H9 (cell line): ENCODE results near the gene VSTM4. TPM values are rescaled to one million over a fixed set of nuclear protein-coding genes. Genes with fewer than 3 reads are reported as not detected.

ENCODE experiments used
- DNase-seq: peaks from one replicate; pipeline ENCODE4 v3.0.0-alpha.2; 2017
- H2AFZ ChIP-seq: one replicate; pipeline ENCODE4 v1.6.1; 2013; ENCODE audit warnings: mild to moderate bottlenecking, low read length, control low read depth, moderate library complexity
- H2AK5ac ChIP-seq: 2 replicates; pipeline ENCODE4 v1.6.1; 2013; ENCODE audit warnings: low read length, control low read depth, mixed read lengths; ENCODE audit not compliant: insufficient read length
- H2BK120ac ChIP-seq: one replicate; pipeline ENCODE4 v1.6.1; 2013; ENCODE audit warnings: low read depth, mild to moderate bottlenecking, low read length, control low read depth, inconsistent platforms; ENCODE audit not compliant: poor library complexity, severe bottlenecking
- H2BK12ac ChIP-seq: 2 replicates; pipeline ENCODE4 v1.6.1; 2013; ENCODE audit warnings: low read length, control low read depth, mixed read lengths, low read depth; ENCODE audit not compliant: insufficient read length
- H2BK15ac ChIP-seq: 2 replicates; pipeline ENCODE4 v1.6.1; 2013; ENCODE audit warnings: low read depth, low read length, control low read depth
- H2BK20ac ChIP-seq: one replicate; pipeline ENCODE4 v1.6.1; 2013; ENCODE audit warnings: low read depth, mild to moderate bottlenecking, low read length, control low read depth, inconsistent platforms; ENCODE audit not compliant: poor library complexity, severe bottlenecking
- H2BK5ac ChIP-seq: 2 replicates; pipeline ENCODE4 v1.6.1; 2013; ENCODE audit warnings: low read length, control low read depth, mixed read lengths; ENCODE audit not compliant: insufficient read length
- H3K14ac ChIP-seq: 2 replicates; pipeline ENCODE4 v1.6.1; 2013; ENCODE audit warnings: low read length, control low read depth; ENCODE audit not compliant: insufficient read depth
- H3K18ac ChIP-seq: 2 replicates; pipeline ENCODE4 v1.6.1; 2013; ENCODE audit warnings: low read depth, mild to moderate bottlenecking, mixed read lengths, low read length, control low read depth; ENCODE audit not compliant: insufficient read length
- H3K23ac ChIP-seq: 2 replicates; pipeline ENCODE4 v1.6.1; 2013; ENCODE audit warnings: low read length, control low read depth, mixed read lengths, low read depth; ENCODE audit not compliant: insufficient read length
- H3K23me2 ChIP-seq: 2 replicates; pipeline ENCODE4 v1.6.1; 2013; ENCODE audit warnings: low read depth, mild to moderate bottlenecking, mixed read lengths, low read length, control low read depth; ENCODE audit not compliant: insufficient read length, poor library complexity, severe bottlenecking
- H3K27ac ChIP-seq: 2 replicates; pipeline ENCODE4 v1.5.1; 2013; ENCODE audit warnings: low read length, control low read depth, mixed read lengths, low read depth; ENCODE audit not compliant: insufficient read length
- H3K27me3 ChIP-seq: 2 replicates; pipeline ENCODE4 v1.6.1; 2013; ENCODE audit warnings: low read length, control low read depth, inconsistent platforms; ENCODE audit not compliant: insufficient read depth
- H3K4ac ChIP-seq: 2 replicates; pipeline ENCODE4 v1.6.1; 2013; ENCODE audit warnings: low read depth, mild to moderate bottlenecking, control low read depth, inconsistent platforms, low read length, moderate library complexity
- H3K4me1 ChIP-seq: 2 replicates; pipeline ENCODE4 v1.6.1; 2013; ENCODE audit warnings: low read length, control low read depth, inconsistent platforms; ENCODE audit not compliant: insufficient read depth
- H3K4me2 ChIP-seq: 2 replicates; pipeline ENCODE4 v1.6.1; 2013; ENCODE audit warnings: low read length, control low read depth, mixed read lengths; ENCODE audit not compliant: insufficient read length, insufficient read depth
- H3K56ac ChIP-seq: 2 replicates; pipeline ENCODE4 v1.6.1; 2013; ENCODE audit warnings: low read depth, mild to moderate bottlenecking, mixed read lengths, low read length, control low read depth; ENCODE audit not compliant: insufficient read length
- H3K79me1 ChIP-seq: 2 replicates; pipeline ENCODE4 v1.6.1; 2013; ENCODE audit warnings: low read depth, mild to moderate bottlenecking, moderate library complexity, low read length, control low read depth, inconsistent platforms; ENCODE audit not compliant: insufficient read depth, poor library complexity, severe bottlenecking
- H3K79me2 ChIP-seq: 2 replicates; pipeline ENCODE4 v1.6.1; 2013; ENCODE audit warnings: low read length, control low read depth, inconsistent platforms; ENCODE audit not compliant: insufficient read depth
- H3K9ac ChIP-seq: 2 replicates; pipeline ENCODE4 v1.6.1; 2013; ENCODE audit warnings: low read length, control low read depth, mixed read lengths; ENCODE audit not compliant: insufficient read length; ENCODE audit errors: extremely low read depth
- H3K9me3 ChIP-seq: one replicate; pipeline ENCODE4 v1.6.1; 2013; ENCODE audit warnings: low read depth, low read length, inconsistent platforms; ENCODE audit not compliant: control insufficient read depth
- H3T11ph ChIP-seq: one replicate; pipeline ENCODE4 v1.6.1; 2013; ENCODE audit warnings: mild to moderate bottlenecking, low read length, control low read depth, inconsistent platforms
- H4K20me1 ChIP-seq: one replicate; pipeline ENCODE4 v1.6.1; 2013; ENCODE audit not compliant: control insufficient read depth, insufficient read length, insufficient read depth
- H4K5ac ChIP-seq: 2 replicates; pipeline ENCODE4 v1.6.1; 2013; ENCODE audit warnings: low read depth, mild to moderate bottlenecking, mixed read lengths, low read length, control low read depth; ENCODE audit not compliant: insufficient read length
- H4K8ac ChIP-seq: replicated peaks from 2 replicates; pipeline ENCODE4 v1.6.1; 2013; ENCODE audit warnings: low read length, control low read depth, mixed read lengths, low read depth; ENCODE audit not compliant: insufficient read length
- H4K91ac ChIP-seq: 2 replicates; pipeline ENCODE4 v1.6.1; 2013; ENCODE audit warnings: low read depth, mild to moderate bottlenecking, moderate library complexity, mixed read lengths, low read length, control low read depth; ENCODE audit not compliant: insufficient read length
- H3K27ac Mint-ChIP-seq, 3 experiments: 2 replicates in 2 of 3; 3 replicates in 1 of 3; pipeline ENCODE4 v1.8.0; 2020 to 2021; ENCODE audit warnings: mixed read lengths in 3 of 3, mild to moderate bottlenecking in 1 of 3, moderate library complexity in 1 of 3
- H3K27me3 Mint-ChIP-seq: 2 replicates; pipeline ENCODE4 v1.8.0; 2021; ENCODE audit warnings: low read depth, mild to moderate bottlenecking, moderate library complexity, mixed read lengths
- H3K36me3 Mint-ChIP-seq, 3 experiments: 2 replicates in 2 of 3; 3 replicates in 1 of 3; pipeline ENCODE4 v1.8.0; 2020 to 2021; ENCODE audit warnings: low read depth in 3 of 3, mixed read lengths in 3 of 3; ENCODE audit not compliant: insufficient read depth in 1 of 3
- H3K4me1 Mint-ChIP-seq, 2 experiments: 2 replicates each; pipeline ENCODE4 v1.8.0; 2020; ENCODE audit warnings: mixed read lengths in 2 of 2
- H3K4me3 Mint-ChIP-seq, 2 experiments: 2 replicates in 1 of 2; 3 replicates in 1 of 2; pipeline ENCODE4 v1.8.0; 2020 to 2021; ENCODE audit warnings: mild to moderate bottlenecking in 2 of 2, mixed read lengths in 2 of 2, moderate library complexity in 1 of 2
- H3K9me3 Mint-ChIP-seq, 2 experiments: 2 replicates in 1 of 2; 3 replicates in 1 of 2; pipeline ENCODE4 v1.8.0; 2020; ENCODE audit warnings: mild to moderate bottlenecking in 2 of 2, mixed read lengths in 2 of 2, moderate library complexity in 1 of 2
- WGBS: extraction: QIAGEN DNeasy Blood & Tissue Kit; methylation state at CpG from one replicate; pipeline ENCODE4 v1.1.7; 2013; ENCODE audit warnings: missing lambda C conversion rate, low lambda C conversion rate, mixed read lengths; ENCODE audit not compliant: insufficient read length; ENCODE audit errors: extremely low coverage; 5-methylcytosine and 5-hydroxymethylcytosine counted together
- total RNA-seq: library from RNA; stranded (reverse); gene quantifications from 2 replicates; pipeline ENCODE4 v1.2.1, GENCODE V29; 2021
- TF ChIP-seq, protein P1 (sequence below): fragments of 200-600 bp; sonication (generic); conservative IDR thresholded peaks from 3 replicates; pipeline ENCODE4 v1.8.0; 2021; ENCODE audit warnings: antibody characterized with exemption, mild to moderate bottlenecking

Gene VSTM4
- total RNA-seq, 1 experiment from 2014 or later, result 0.44 TPM

DNA sequence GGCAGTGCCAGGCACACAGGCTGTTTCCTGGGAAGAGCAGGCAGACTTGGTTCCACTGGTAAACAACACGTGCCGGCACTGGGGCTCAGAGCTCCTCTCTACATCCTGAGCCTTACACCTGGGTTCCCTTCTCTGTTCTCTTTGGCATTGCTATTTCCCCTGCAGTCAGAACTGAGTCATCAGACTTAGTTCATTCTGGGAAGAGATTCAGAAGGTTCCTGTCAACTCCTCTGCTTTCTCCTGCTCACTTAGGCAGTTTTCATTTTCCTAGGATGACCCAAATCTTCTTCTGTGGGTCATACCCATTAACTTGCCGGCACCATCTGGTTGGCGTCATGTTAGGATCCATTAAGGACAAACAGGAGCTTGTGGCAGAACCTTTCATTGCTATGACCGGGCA, 142.3 kb downstream of the VSTM4 start:
- Histone ChIP-seq H3K14ac (no peak overlapping the region), H4K8ac (no peak overlapping the region), H2BK20ac (no peak overlapping the region), H3K4me2 (no peak overlapping the region), H3K79me2 (no peaks in the 10 kb centered on the region), H3K27ac (no peak overlapping the region), H2BK15ac (no peak overlapping the region), H2AFZ (no peak overlapping the region), H3K4ac (no peak overlapping the region), H4K20me1 (no peaks in the 10 kb centered on the region), H3T11ph (no peak overlapping the region), H3K56ac (no peak overlapping the region), H3K79me1 (no peaks in the 10 kb centered on the region), H2BK12ac (no peak overlapping the region), H3K9ac (no peak overlapping the region), H3K9me3 (no peaks in the 10 kb centered on the region), H4K5ac (no peak overlapping the region), H3K27me3 (no peaks in the 10 kb centered on the region), H3K18ac (no peak overlapping the region), H4K91ac (no peak overlapping the region), H2AK5ac (no peak overlapping the region), H3K4me1 (no peaks in the 10 kb centered on the region), H3K23ac (no peak overlapping the region), H2BK120ac (no peak overlapping the region), H2BK5ac (no peak overlapping the region), H3K23me2 (no peaks in the 10 kb centered on the region)
- Mint-ChIP-seq H3K27me3 (peaks cover 3% of the 10 kb centered on the region), H3K27ac (no peak overlapping the region), H3K36me3 (no peaks in the 10 kb centered on the region; a peak in 1 of 7 replicates), H3K4me1 (no peaks in the 10 kb centered on the region), H3K9me3 (no peaks in the 10 kb centered on the region; a peak in 1 of 5 replicates), H3K4me3 (no peak overlapping the region)
- WGBS, result no CpG with 5 or more reads among the region's 5 CpGs
- TF ChIP-seq, protein P1, sequence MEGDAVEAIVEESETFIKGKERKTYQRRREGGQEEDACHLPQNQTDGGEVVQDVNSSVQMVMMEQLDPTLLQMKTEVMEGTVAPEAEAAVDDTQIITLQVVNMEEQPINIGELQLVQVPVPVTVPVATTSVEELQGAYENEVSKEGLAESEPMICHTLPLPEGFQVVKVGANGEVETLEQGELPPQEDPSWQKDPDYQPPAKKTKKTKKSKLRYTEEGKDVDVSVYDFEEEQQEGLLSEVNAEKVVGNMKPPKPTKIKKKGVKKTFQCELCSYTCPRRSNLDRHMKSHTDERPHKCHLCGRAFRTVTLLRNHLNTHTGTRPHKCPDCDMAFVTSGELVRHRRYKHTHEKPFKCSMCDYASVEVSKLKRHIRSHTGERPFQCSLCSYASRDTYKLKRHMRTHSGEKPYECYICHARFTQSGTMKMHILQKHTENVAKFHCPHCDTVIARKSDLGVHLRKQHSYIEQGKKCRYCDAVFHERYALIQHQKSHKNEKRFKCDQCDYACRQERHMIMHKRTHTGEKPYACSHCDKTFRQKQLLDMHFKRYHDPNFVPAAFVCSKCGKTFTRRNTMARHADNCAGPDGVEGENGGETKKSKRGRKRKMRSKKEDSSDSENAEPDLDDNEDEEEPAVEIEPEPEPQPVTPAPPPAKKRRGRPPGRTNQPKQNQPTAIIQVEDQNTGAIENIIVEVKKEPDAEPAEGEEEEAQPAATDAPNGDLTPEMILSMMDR, result no peak
- DNase-seq, result no peak
